ENCODE measurements around the gene PROCA1.
"Not testable (repeated sequence)": the region's sequence is repeated elsewhere in the genome, so short reads cannot be mapped to it uniquely, and the experiment has no call there.

Gene PROCA1

GRCh38 chr17:28661635-28662526 lies 49.8 kb downstream of the PROCA1 start, which contains the start of the genes SDF2 and SUPT6H:
Gene SDF2, minus strand, starts transcription at chr17:28661906. Its CDS starts 30 bp downstream, at chr17:28661876.
Gene SUPT6H, plus strand, starts transcription at chr17:28662205. Its CDS starts 11,197 bp downstream, at chr17:28673402.
- DNase-seq: peak; percentile 91

- DNase-seq: not testable (repeated sequence)
These were observed 52.2 kb downstream of the PROCA1 start for GRCh38 chr17:28659497-28659881.

- not testable (repeated sequence) for DNase-seq
These were observed 52.8 kb downstream of the PROCA1 start for GRCh38 chr17:28658766-28659496.

- not testable (repeated sequence) for DNase-seq
These were observed 53.3 kb downstream of the PROCA1 start for GRCh38 chr17:28658342-28658741.

GRCh38 chr17:28657756-28658155 lies 53.9 kb downstream of the PROCA1 start:
- DNase-seq: no peak

GRCh38 chr17:28655160-28655559 lies 56.5 kb downstream of the PROCA1 start:
- DNase-seq: no peak

Data from activated CD4-positive, alpha-beta T cell treated with anti-CD3 and anti-CD28 coated beads for 1 hour (primary cell).